ENCODE measurements around the gene ERBB4. TPM values are rescaled to one million over a fixed set of nuclear protein-coding genes. Genes with fewer than 3 reads are reported as not detected.

The ERBB4 gene
- polyA plus RNA-seq, 3 donors from 2014 or later, result not detected

DNA sequence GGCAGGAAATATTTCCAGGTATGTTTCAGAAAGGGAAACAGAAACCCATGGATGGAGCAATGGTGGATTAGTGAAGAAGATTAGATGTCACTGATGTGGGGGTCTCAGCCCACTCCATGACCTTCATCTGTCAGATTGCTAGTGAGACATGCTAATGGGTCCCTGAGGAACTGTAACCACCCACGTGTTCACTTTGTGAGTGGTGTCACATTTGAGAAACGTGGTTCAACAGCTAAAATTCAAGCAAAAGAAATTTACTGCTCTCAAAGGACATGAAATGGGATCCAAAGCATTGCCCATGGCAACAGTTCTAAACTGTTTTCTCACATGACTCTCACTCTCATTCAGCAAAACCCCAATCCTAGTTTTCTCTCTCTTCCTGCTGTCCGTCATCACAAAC is 776.1 kb downstream of the ERBB4 start:
- H3K4me3 Mint-ChIP-seq, result no peak overlapping the region
- peaks cover 0 to 5% (median 3%) of the 10 kb centered on the region in 3 donors for H3K27me3 Mint-ChIP-seq (ENCODE audit: low read depth in 3 of 3)
- peaks cover 0 to 13% (median 3%) of the 10 kb centered on the region in 6 donors for H3K9me3 Mint-ChIP-seq
- no peaks in the 10 kb centered on the region for H3K36me3 Mint-ChIP-seq
- no peaks in the 10 kb centered on the region for H3K4me1 Mint-ChIP-seq
- H3K27ac Mint-ChIP-seq, result no peak overlapping the region
- DNase-seq, result no peak

DNA sequence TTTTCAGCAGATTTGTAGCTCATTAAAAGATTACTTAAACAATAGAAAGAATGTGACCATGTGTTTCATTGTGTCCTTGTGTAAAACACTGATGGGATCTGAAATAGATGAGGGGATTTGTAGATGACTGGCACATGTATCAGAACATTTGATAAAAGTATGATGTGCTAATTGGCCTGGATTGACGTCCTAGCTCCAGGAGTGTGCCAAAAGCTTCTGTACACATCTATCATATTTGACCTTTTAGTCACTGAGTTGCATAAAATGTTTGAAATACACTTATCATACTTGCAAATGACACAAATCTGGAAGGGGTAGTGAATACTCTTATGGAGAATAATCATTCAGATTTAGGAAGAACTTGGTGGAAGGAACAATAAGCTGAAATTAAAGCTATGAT is 778.5 kb downstream of the ERBB4 start:
- Mint-ChIP-seq H3K27me3 (ENCODE audit: low read depth in 3 of 3) (peaks cover 0 to 3% (median 1%) of the 10 kb centered on the region in 3 donors), H3K36me3 (no peaks in the 10 kb centered on the region), H3K9me3 (peaks cover 0 to 21% (median 1%) of the 10 kb centered on the region in 6 donors), H3K4me3 (no peak overlapping the region), H3K27ac (no peak overlapping the region), H3K4me1 (no peaks in the 10 kb centered on the region)
- DNase-seq, result no peak

GRCh38 chr2:211756266-211756665 is 782.3 kb downstream of the ERBB4 start:
- no peak overlapping the region for H3K27ac Mint-ChIP-seq
- no peaks in the 10 kb centered on the region for H3K4me1 Mint-ChIP-seq
- H3K9me3 Mint-ChIP-seq, result peaks cover 0 to 20% (median 1%) of the 10 kb centered on the region in 6 donors
- H3K27me3 Mint-ChIP-seq (ENCODE audit: low read depth in 3 of 3), result peaks cover 0 to 3% (median 0%) of the 10 kb centered on the region in 3 donors
- no peaks in the 10 kb centered on the region for H3K36me3 Mint-ChIP-seq
- DNase-seq, result no peak
- no peak overlapping the region for H3K4me3 Mint-ChIP-seq

DNA sequence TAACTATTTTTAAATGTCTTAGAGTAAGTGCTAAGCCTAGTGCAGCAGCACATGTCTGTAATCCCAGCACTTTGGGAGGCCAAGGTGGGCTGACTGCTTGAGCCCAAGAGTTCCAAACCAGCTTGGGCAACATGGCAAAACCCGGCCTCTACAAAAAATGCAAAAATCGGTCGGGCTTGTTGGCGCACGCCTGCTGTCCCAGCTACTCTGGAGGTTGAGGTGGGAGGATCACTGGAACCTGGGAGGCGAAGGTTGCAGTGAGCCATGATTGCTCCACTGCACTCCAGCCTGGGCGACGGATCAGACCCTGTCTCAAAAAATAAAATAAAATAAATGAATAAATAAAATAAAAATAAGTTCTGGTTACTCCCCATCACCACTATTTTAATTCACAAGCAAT is 783.4 kb downstream of the ERBB4 start:
- DNase-seq, result no peak
- no peaks in the 10 kb centered on the region for H3K36me3 Mint-ChIP-seq
- H3K4me3 Mint-ChIP-seq, result no peak overlapping the region
- H3K4me1 Mint-ChIP-seq, result no peaks in the 10 kb centered on the region
- H3K27ac Mint-ChIP-seq, result no peak overlapping the region
- peaks cover 0 to 3% (median 0%) of the 10 kb centered on the region in 3 donors for H3K27me3 Mint-ChIP-seq (ENCODE audit: low read depth in 3 of 3)
- H3K9me3 Mint-ChIP-seq, result peaks cover 0 to 20% (median 1%) of the 10 kb centered on the region in 6 donors

DNA sequence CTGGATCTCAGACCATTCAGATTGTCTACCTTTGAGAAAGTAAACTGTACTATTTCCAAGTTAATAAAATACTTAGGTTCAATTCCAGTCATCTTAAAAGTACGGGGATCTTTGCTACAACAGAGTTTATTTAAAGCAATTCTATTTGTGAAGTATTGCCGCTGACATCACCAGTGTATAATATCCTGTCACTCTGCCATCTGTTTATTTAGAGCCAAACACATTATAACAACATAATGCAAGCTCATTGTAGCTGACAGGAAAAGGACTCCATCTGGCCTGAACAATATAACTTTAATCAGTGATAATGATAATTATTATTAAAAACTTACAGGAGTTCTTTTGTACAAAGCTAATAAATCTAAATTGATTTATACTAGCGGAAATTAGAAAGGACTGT is 786.8 kb downstream of the ERBB4 start:
- peaks cover 0 to 11% (median 1%) of the 10 kb centered on the region in 6 donors for H3K9me3 Mint-ChIP-seq
- H3K36me3 Mint-ChIP-seq, result no peaks in the 10 kb centered on the region
- H3K27me3 Mint-ChIP-seq (ENCODE audit: low read depth in 3 of 3), result peaks cover 0 to 2% (median 0%) of the 10 kb centered on the region in 3 donors
- no peaks in the 10 kb centered on the region for H3K4me1 Mint-ChIP-seq
- no peak overlapping the region for H3K27ac Mint-ChIP-seq
- no peak for DNase-seq
- no peak overlapping the region for H3K4me3 Mint-ChIP-seq

DNA sequence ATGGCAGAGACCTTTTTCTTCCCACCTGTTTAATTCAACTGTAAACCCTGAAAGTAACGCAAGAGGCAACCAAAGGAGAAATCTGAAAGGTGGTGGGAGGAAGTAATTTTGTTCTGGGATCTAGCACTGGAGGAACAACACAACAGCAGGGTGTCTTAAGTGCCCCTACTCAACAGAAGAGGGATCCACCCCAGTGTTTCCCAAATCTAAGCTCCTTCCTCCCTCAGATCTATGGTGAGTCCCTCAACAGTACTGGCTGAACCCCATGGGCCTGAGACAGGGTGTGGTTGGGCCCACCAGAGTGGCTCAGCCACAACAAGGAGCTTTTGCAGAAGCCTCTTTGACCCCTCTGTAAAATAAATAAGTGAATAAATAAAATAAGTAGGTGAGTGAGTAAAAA is 790.3 kb downstream of the ERBB4 start:
- Mint-ChIP-seq H3K27me3 (ENCODE audit: low read depth in 3 of 3) (peaks cover 0 to 2% (median 0%) of the 10 kb centered on the region in 3 donors), H3K9me3 (peaks cover 0 to 7% (median under 1%) of the 10 kb centered on the region in 6 donors), H3K27ac (no peak overlapping the region), H3K36me3 (no peaks in the 10 kb centered on the region), H3K4me3 (no peak overlapping the region), H3K4me1 (no peaks in the 10 kb centered on the region)
- DNase-seq, result no peak

DNA sequence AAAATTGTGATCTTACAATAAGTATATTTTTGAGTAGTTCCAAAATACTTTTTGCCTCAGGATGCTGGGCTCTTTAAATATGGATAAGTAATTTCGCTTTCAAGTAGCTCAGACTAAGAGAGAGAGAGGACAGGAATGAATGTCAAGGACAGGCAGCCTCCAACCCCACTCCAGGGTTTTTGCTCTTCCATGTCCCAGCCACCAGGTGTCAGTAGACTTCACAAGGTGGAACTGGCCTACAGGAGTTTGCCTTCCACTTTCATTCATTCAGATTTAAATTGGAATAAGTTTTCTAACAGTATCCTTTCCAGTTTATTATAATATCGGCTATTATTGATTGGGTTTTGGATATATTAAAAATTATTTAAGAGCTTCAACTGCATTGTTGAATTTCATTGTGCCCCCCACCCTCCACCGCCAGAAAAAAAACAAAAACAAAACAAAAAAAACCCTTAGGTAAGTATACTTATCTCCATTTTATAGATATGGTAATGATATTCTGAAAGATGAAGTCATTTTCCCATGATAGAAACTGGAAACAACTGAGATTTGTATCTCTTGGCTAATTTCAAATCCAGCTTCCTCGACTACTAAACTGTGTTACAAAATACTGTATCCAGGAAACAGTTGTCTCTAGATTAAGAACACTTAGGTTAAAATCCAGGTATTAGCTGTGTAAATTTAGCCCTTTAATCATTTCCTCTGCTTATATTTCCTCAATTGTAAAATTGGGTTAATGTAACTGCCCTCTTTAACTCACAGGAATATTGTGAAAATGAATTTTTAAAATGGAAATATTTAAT is 793.1 kb downstream of the ERBB4 start:
- Mint-ChIP-seq H3K4me1 (no peaks in the 10 kb centered on the region), H3K9me3 (peaks cover 0 to 2% (median 0%) of the 10 kb centered on the region in 6 donors), H3K27me3 (ENCODE audit: low read depth in 3 of 3) (peaks cover 0 to 2% (median 0%) of the 10 kb centered on the region in 3 donors), H3K27ac (no peak overlapping the region), H3K36me3 (no peaks in the 10 kb centered on the region), H3K4me3 (no peak overlapping the region)
- DNase-seq, result no peak

GRCh38 chr2:211744379-211744778 is 794.2 kb downstream of the ERBB4 start:
- H3K4me1 Mint-ChIP-seq, result no peaks in the 10 kb centered on the region
- H3K36me3 Mint-ChIP-seq, result no peaks in the 10 kb centered on the region
- H3K4me3 Mint-ChIP-seq, result no peak overlapping the region
- DNase-seq, result no peak
- no peak overlapping the region for H3K27ac Mint-ChIP-seq
- H3K9me3 Mint-ChIP-seq, result peaks cover 0 to 1% (median 0%) of the 10 kb centered on the region in 6 donors
- H3K27me3 Mint-ChIP-seq (ENCODE audit: low read depth in 3 of 3), result peaks cover 0 to 2% (median 0%) of the 10 kb centered on the region in 3 donors

- Mint-ChIP-seq H3K4me1 (no peaks in the 10 kb centered on the region), H3K9me3 (peaks cover 0 to 3% (median 0%) of the 10 kb centered on the region in 6 donors), H3K36me3 (no peaks in the 10 kb centered on the region), H3K27me3 (ENCODE audit: low read depth in 3 of 3) (no peaks in the 10 kb centered on the region), H3K4me3 (no peak overlapping the region), H3K27ac (no peak overlapping the region)
- no peak for DNase-seq
Observed at GRCh38 chr2:211741966-211742365, 796.6 kb downstream of the ERBB4 start.

GRCh38 chr2:211737282-211737681 is 801.3 kb downstream of the ERBB4 start:
- no peaks in the 10 kb centered on the region for H3K4me1 Mint-ChIP-seq
- H3K27ac Mint-ChIP-seq, result no peak overlapping the region
- no peak overlapping the region for H3K4me3 Mint-ChIP-seq

DNA sequence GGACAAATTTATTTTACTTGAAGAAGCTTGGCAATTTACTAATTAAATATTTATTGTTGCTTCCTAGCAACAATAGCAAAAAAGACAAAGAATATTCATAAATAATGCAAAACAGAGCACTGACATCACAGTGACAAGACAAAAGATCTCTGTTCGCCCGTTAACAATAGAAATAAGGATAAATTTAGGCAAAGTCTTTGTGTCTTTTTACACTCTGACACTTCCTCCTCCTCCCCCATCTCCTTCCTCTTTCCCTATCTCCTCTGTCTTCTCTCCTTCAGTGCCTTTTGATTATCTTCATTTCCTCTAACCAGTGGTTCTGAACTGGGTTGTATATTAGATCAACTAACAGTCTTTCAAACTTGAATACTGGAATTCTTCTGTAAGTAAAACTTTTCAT is 808.4 kb downstream of the ERBB4 start:
- no peaks in the 10 kb centered on the region for H3K4me1 Mint-ChIP-seq
- no peak overlapping the region for H3K4me3 Mint-ChIP-seq
- no peaks in the 10 kb centered on the region for H3K36me3 Mint-ChIP-seq
- peaks cover 0 to 10% (median 4%) of the 10 kb centered on the region in 6 donors for H3K9me3 Mint-ChIP-seq
- peaks cover 0 to 3% (median 0%) of the 10 kb centered on the region in 3 donors for H3K27me3 Mint-ChIP-seq (ENCODE audit: low read depth in 3 of 3)
- no peak overlapping the region for H3K27ac Mint-ChIP-seq
- no peak for DNase-seq

More at GRCh38 chr2:211737282-211737681, 801.3 kb downstream of the ERBB4 start:
- peaks cover 0 to 3% (median 0%) of the 10 kb centered on the region in 6 donors for H3K9me3 Mint-ChIP-seq
- H3K27me3 Mint-ChIP-seq (ENCODE audit: low read depth in 3 of 3), result no peaks in the 10 kb centered on the region
- H3K36me3 Mint-ChIP-seq, result no peaks in the 10 kb centered on the region
- no peak for DNase-seq

DNA sequence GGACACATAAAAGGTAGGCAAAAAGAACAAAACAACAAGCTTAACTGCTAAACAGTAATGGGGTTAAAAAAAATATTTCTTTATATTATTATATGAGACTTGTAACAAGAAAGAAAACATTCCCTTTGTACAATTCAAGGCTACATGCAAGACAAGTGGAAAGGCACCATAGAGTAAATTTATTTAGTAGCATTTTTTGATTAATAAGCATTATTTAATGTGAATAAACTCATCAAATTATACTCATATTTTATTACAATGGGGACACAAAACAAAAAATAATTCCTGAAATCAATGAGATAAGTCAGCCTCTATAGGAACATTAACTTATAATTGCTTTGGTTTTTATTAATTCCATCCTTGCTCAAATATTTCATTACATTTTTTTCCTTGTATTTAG is 809.2 kb downstream of the ERBB4 start:
- Mint-ChIP-seq H3K4me3 (no peak overlapping the region), H3K4me1 (no peaks in the 10 kb centered on the region), H3K27ac (no peak overlapping the region), H3K27me3 (ENCODE audit: low read depth in 3 of 3) (peaks cover 0 to 3% (median 0%) of the 10 kb centered on the region in 3 donors), H3K36me3 (no peaks in the 10 kb centered on the region), H3K9me3 (peaks cover 0 to 10% (median 4%) of the 10 kb centered on the region in 6 donors)
- DNase-seq, result no peak

- no peak for DNase-seq
- H3K4me1 Mint-ChIP-seq, result no peaks in the 10 kb centered on the region
- no peaks in the 10 kb centered on the region for H3K36me3 Mint-ChIP-seq
- peaks cover 0 to 15% (median 1%) of the 10 kb centered on the region in 6 donors for H3K9me3 Mint-ChIP-seq
- no peak overlapping the region for H3K4me3 Mint-ChIP-seq
- no peak overlapping the region for H3K27ac Mint-ChIP-seq
- no peaks in the 10 kb centered on the region for H3K27me3 Mint-ChIP-seq (ENCODE audit: low read depth in 3 of 3)
Observed at GRCh38 chr2:211724933-211725332, 813.7 kb downstream of the ERBB4 start.

DNA sequence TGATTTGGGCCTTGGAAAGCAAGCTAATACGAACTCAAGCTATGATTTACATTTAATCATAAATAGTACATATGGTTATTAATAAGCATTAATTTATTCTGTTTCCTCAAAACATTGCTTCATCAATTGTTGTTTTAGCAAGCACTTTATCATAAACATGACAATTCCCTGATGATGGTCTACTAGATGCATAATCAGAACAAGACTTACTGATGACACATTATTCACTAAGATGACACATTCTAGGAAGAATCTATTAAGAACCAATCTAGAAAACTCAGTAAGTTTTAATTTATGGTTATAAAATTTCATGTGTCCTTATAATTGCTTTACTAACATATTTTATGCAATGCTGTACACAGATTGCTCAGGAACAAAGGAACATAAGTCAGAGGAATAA is 815.2 kb downstream of the ERBB4 start:
- H3K27ac Mint-ChIP-seq, result no peak overlapping the region
- DNase-seq, result no peak
- H3K4me1 Mint-ChIP-seq, result no peaks in the 10 kb centered on the region
- no peak overlapping the region for H3K4me3 Mint-ChIP-seq
- peaks cover 0 to 15% (median 1%) of the 10 kb centered on the region in 6 donors for H3K9me3 Mint-ChIP-seq
- H3K27me3 Mint-ChIP-seq (ENCODE audit: low read depth in 3 of 3), result no peaks in the 10 kb centered on the region
- H3K36me3 Mint-ChIP-seq, result no peaks in the 10 kb centered on the region

All from immature natural killer cell (primary cell).